ENCODE results near the gene OPN4. TPM values are rescaled to one million over a fixed set of nuclear protein-coding genes. Genes with fewer than 3 reads are reported as not detected.
"Not testable (repeated sequence)": the region's sequence is repeated elsewhere in the genome, so short reads cannot be mapped to it uniquely, and the experiment has no call there.

OPN4 gene
- total and polyA plus RNA-seq, 5 donors from 2014 or later, result not detected

DNA sequence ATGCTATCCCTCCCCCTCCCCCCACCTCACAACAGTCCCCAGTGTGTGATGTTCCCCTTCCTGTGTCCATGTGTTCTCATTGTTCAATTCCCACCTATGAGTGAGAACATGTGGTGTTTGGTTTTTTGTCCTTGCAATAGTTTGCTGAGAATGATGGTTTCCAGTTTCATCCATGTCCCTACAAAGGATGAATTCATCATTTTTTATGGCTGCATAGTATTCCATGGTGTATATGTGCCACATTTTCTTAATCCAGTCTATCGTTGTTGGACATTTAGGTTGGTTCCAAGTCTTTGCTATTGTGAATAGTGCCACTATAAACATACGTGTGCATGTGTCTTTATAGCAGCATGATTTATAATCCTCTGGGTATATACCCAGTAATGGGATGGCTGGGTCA is 37.1 kb upstream of the OPN4 start:
- not testable (repeated sequence) for H3K27ac Mint-ChIP-seq; H3K4me1 ChIP-seq (ENCODE audit: control insufficient read depth, insufficient read depth, low read length, poor library complexity, severe bottlenecking); ATAC-seq (ENCODE audit: low read depth in 2 of 2); H3K4me1 Mint-ChIP-seq; H3K9me3 Mint-ChIP-seq; H3K9me3 ChIP-seq (ENCODE audit: control insufficient read depth in 2 of 2, low read length in 2 of 2); H3K4me3 ChIP-seq (ENCODE audit: low read depth, low read length); H3K27me3 ChIP-seq (ENCODE audit: control insufficient read depth, insufficient read depth, low read length); H3K36me3 Mint-ChIP-seq; H3K36me3 ChIP-seq (ENCODE audit: control insufficient read depth, insufficient read depth, low read length); H3K4me3 Mint-ChIP-seq; H3K27ac ChIP-seq (ENCODE audit: insufficient read depth, low read length, poor library complexity, severe bottlenecking); DNase-seq
- peaks cover 16% of the 10 kb centered on the region for H3K27me3 Mint-ChIP-seq

DNA sequence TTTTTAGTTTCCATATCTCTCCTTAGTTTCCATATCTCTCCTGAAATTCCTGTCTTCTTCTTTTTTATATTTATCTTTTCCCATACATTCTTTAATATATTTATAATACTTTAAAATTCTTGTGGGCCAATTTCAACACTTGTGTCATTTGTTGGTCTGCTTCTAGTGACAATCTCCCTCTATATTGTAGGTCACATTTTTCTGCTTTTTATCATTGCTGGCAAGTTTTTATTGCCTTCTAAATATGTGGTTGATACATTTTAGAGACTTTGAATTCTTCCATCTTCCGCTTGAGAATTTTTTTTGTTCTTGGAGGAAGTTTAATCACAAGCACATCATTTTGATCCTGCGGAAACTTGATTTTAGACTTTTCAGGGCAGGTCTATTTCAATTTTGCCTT is 26.0 kb upstream of the OPN4 start:
- H3K36me3 ChIP-seq (ENCODE audit: control insufficient read depth, insufficient read depth, low read length), result no peaks in the 10 kb centered on the region
- H3K27ac ChIP-seq (ENCODE audit: insufficient read depth, low read length, poor library complexity, severe bottlenecking), result no peak overlapping the region
- Mint-ChIP-seq H3K4me3 (no peak overlapping the region), H3K27ac (no peak overlapping the region), H3K4me1 (no peaks in the 10 kb centered on the region), H3K27me3 (peaks cover 56% of the 10 kb centered on the region), H3K36me3 (no peaks in the 10 kb centered on the region), H3K9me3 (peaks cover 0 to 3% (median 0%) of the 10 kb centered on the region in 7 donors)
- no peak for DNase-seq
- H3K4me3 ChIP-seq (ENCODE audit: low read depth, low read length), result no peak overlapping the region
- ATAC-seq (ENCODE audit: low read depth in 2 of 2), result no peak
- H3K9me3 ChIP-seq (ENCODE audit: control insufficient read depth in 2 of 2, low read length in 2 of 2), result no peaks in the 10 kb centered on the region
- H3K4me1 ChIP-seq (ENCODE audit: control insufficient read depth, insufficient read depth, low read length, poor library complexity, severe bottlenecking), result no peaks in the 10 kb centered on the region
- H3K27me3 ChIP-seq (ENCODE audit: control insufficient read depth, insufficient read depth, low read length), result peaks cover 5% of the 10 kb centered on the region

DNA sequence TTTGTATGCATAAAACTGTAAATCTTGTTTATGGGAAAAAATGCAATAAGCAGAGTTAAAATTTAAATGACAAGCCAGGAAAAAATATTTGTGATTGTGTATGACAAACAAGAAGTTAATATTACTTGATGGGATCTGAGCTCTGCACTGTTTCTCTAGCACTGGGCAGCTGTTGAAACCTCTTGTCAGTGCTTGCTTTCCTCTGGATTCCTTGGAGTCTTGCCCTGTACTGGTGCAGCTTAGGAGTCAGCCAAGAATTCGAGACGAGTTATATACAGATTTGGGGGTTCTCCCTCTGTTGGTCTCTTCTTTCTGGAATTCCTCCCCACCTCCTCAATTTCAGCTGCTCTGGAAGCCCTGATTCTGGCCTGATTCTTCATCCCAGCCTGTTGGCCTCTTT is 24.3 kb upstream of the OPN4 start:
- no peak for DNase-seq
- H3K27me3 Mint-ChIP-seq, result peaks cover 63% of the 10 kb centered on the region

DNA sequence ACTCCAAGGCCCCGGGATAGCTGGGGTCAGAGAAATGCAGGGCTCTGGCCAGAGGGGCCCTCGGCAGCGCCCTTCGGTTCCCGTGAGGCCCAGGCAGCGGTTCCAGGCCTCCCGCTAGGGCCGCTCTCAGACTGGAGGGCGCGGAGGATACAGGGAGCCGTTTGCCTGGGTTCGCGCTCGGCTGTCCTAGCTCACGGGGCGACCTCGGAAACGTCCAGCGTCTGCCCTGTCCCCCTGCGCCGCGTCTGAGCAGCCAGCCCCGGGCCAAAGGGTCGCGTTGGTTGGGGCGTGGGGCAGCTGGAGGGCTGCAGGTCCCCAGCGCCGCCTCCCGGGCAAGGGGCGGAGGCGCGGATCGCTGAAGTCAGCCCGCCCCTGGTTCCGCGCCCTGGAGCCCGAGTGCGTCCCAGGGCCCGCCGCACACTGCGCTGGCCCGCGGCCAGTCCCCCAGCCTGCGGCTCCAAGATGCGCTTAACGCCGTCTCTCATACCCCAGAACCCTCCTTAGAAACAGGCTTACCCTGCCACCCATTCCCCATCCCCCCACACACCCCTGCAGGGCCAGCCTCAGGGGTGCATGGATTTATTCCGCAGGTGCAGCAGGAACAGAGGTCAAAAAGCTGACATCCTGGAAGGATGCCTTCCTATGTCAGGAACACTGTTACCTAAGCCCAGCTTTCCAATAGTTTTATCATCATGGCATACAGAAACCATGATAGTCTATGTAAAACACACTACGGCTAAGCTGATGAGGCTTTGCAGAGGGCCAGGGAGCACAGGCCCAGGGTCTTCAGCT is 22.1 kb upstream of the OPN4 start:
- no peak for ATAC-seq (ENCODE audit: low read depth in 2 of 2)
- Mint-ChIP-seq H3K4me3 (no peak overlapping the region), H3K4me1 (no peaks in the 10 kb centered on the region), H3K9me3 (peaks cover 0 to 3% (median 0%) of the 10 kb centered on the region in 7 donors), H3K36me3 (no peaks in the 10 kb centered on the region), H3K27ac (no peak overlapping the region), H3K27me3 (peaks cover 62% of the 10 kb centered on the region)
- H3K4me3 ChIP-seq (ENCODE audit: low read depth, low read length), result no peak overlapping the region
- no peak for DNase-seq
- no peak overlapping the region for H3K27ac ChIP-seq (ENCODE audit: insufficient read depth, low read length, poor library complexity, severe bottlenecking)
- H3K9me3 ChIP-seq (ENCODE audit: control insufficient read depth in 2 of 2, low read length in 2 of 2), result no peaks in the 10 kb centered on the region
- no peaks in the 10 kb centered on the region for H3K4me1 ChIP-seq (ENCODE audit: control insufficient read depth, insufficient read depth, low read length, poor library complexity, severe bottlenecking)
- H3K27me3 ChIP-seq (ENCODE audit: control insufficient read depth, insufficient read depth, low read length), result peaks cover 9% of the 10 kb centered on the region
- no peaks in the 10 kb centered on the region for H3K36me3 ChIP-seq (ENCODE audit: control insufficient read depth, insufficient read depth, low read length)

More for the DNA sequence above, 24.3 kb upstream of the OPN4 start:
- no peak overlapping the region for H3K4me3 ChIP-seq (ENCODE audit: low read depth, low read length)
- H3K9me3 ChIP-seq (ENCODE audit: control insufficient read depth in 2 of 2, low read length in 2 of 2), result no peaks in the 10 kb centered on the region
- H3K27ac ChIP-seq (ENCODE audit: insufficient read depth, low read length, poor library complexity, severe bottlenecking), result no peak overlapping the region
- no peak overlapping the region for H3K27ac Mint-ChIP-seq
- H3K36me3 ChIP-seq (ENCODE audit: control insufficient read depth, insufficient read depth, low read length), result no peaks in the 10 kb centered on the region
- no peaks in the 10 kb centered on the region for H3K36me3 Mint-ChIP-seq
- H3K4me1 ChIP-seq (ENCODE audit: control insufficient read depth, insufficient read depth, low read length, poor library complexity, severe bottlenecking), result no peaks in the 10 kb centered on the region
- no peak for ATAC-seq (ENCODE audit: low read depth in 2 of 2)
- no peak overlapping the region for H3K4me3 Mint-ChIP-seq
- peaks cover 6% of the 10 kb centered on the region for H3K27me3 ChIP-seq (ENCODE audit: control insufficient read depth, insufficient read depth, low read length)
- H3K4me1 Mint-ChIP-seq, result no peaks in the 10 kb centered on the region
- peaks cover 0 to 3% (median 0%) of the 10 kb centered on the region in 7 donors for H3K9me3 Mint-ChIP-seq

DNA sequence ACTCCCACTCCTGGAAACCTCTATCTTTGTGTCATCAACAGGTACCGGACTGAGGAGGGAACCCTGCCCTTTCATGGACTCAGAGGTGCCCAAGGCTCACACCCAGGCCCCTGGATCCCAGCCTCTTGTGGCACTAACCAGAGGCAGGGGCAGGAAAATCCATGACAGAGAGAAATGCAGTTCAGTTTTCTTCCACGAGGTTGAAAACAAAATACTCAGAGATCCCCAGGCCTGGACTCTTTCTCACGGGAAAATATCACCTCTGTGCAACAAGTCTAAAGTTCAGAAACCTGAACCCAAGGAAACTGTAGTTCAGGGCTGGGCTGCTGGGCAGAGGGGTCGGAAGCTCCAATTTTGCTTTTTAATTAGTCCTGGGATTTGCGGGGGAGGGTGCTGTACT is 21.4 kb upstream of the OPN4 start:
- Histone ChIP-seq H3K4me1 (ENCODE audit: control insufficient read depth, insufficient read depth, low read length, poor library complexity, severe bottlenecking) (no peaks in the 10 kb centered on the region), H3K27me3 (ENCODE audit: control insufficient read depth, insufficient read depth, low read length) (peaks cover 12% of the 10 kb centered on the region), H3K4me3 (ENCODE audit: low read depth, low read length) (no peak overlapping the region), H3K9me3 (ENCODE audit: control insufficient read depth in 2 of 2, low read length in 2 of 2) (no peaks in the 10 kb centered on the region), H3K36me3 (ENCODE audit: control insufficient read depth, insufficient read depth, low read length) (no peaks in the 10 kb centered on the region), H3K27ac (ENCODE audit: insufficient read depth, low read length, poor library complexity, severe bottlenecking) (no peak overlapping the region)
- Mint-ChIP-seq H3K4me1 (no peaks in the 10 kb centered on the region), H3K27me3 (peaks cover 58% of the 10 kb centered on the region), H3K27ac (no peak overlapping the region), H3K4me3 (no peak overlapping the region), H3K9me3 (peaks cover 0 to 3% (median 0%) of the 10 kb centered on the region in 7 donors), H3K36me3 (no peaks in the 10 kb centered on the region)
- ATAC-seq (ENCODE audit: low read depth in 2 of 2), result no peak
- no peak for DNase-seq

DNA sequence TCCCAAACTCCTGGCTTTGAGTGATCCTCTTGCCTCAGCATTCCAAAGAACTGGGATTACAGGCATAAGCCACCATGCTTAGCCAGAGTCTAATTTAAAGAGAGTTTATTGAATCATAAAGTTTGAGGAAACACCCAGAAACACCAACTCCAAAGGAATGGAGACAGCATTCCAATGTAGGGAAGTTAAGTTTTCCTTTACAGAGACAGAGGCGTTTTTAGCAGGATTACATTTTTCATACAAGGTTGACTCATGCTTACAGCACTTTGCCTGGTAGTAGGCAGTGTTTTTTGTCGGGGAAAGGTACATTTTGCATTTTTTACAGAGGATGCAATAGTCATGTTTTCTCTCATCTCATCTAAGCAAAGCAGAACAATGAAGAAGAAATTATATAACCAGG is 18.9 kb upstream of the OPN4 start:
- DNase-seq (no peak), ATAC-seq (ENCODE audit: low read depth in 2 of 2) (no peak)
- H3K27ac Mint-ChIP-seq, result no peak overlapping the region

DNA sequence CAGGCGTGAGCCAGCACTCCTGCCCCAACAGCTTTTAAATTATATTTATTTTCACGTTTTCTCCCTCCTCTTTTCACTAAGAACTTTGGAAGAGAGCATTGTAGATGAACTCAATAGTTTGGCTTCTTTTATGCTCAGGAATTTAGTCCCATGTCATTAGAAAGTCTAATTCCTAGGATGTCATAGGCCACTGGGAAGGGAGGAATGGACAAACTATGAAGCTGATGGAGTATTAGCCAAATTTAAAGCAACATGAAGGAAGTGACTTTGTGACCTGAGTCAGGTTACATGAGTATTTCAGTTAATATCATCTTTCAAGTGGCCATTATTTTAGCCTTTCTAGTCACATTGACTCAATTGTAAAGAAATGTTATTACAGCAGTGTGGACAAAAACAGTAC is 18.0 kb upstream of the OPN4 start:
- Mint-ChIP-seq H3K4me1 (no peaks in the 10 kb centered on the region), H3K27ac (no peak overlapping the region), H3K27me3 (peaks cover 44% of the 10 kb centered on the region), H3K36me3 (no peaks in the 10 kb centered on the region), H3K4me3 (no peak overlapping the region), H3K9me3 (peaks cover 0 to 10% (median 1%) of the 10 kb centered on the region in 7 donors)
- Histone ChIP-seq H3K36me3 (ENCODE audit: control insufficient read depth, insufficient read depth, low read length) (no peaks in the 10 kb centered on the region), H3K9me3 (ENCODE audit: control insufficient read depth in 2 of 2, low read length in 2 of 2) (peaks cover 4 to 12% of the 10 kb centered on the region in 2 experiments), H3K27ac (ENCODE audit: insufficient read depth, low read length, poor library complexity, severe bottlenecking) (no peak overlapping the region), H3K4me1 (ENCODE audit: control insufficient read depth, insufficient read depth, low read length, poor library complexity, severe bottlenecking) (no peaks in the 10 kb centered on the region), H3K27me3 (ENCODE audit: control insufficient read depth, insufficient read depth, low read length) (peaks cover 19% of the 10 kb centered on the region), H3K4me3 (ENCODE audit: low read depth, low read length) (no peak overlapping the region)
- no peak for DNase-seq
- no peak for ATAC-seq (ENCODE audit: low read depth in 2 of 2)

More for the DNA sequence above, 18.9 kb upstream of the OPN4 start:
- Histone ChIP-seq H3K4me3 (ENCODE audit: low read depth, low read length) (no peak overlapping the region), H3K36me3 (ENCODE audit: control insufficient read depth, insufficient read depth, low read length) (no peaks in the 10 kb centered on the region), H3K27me3 (ENCODE audit: control insufficient read depth, insufficient read depth, low read length) (peaks cover 18% of the 10 kb centered on the region), H3K9me3 (ENCODE audit: control insufficient read depth in 2 of 2, low read length in 2 of 2) (peaks cover 0 to 6% of the 10 kb centered on the region in 2 experiments), H3K4me1 (ENCODE audit: control insufficient read depth, insufficient read depth, low read length, poor library complexity, severe bottlenecking) (no peaks in the 10 kb centered on the region), H3K27ac (ENCODE audit: insufficient read depth, low read length, poor library complexity, severe bottlenecking) (no peak overlapping the region)
- Mint-ChIP-seq H3K4me3 (no peak overlapping the region), H3K4me1 (no peaks in the 10 kb centered on the region), H3K27me3 (peaks cover 50% of the 10 kb centered on the region), H3K9me3 (peaks cover 0 to 9% (median 1%) of the 10 kb centered on the region in 7 donors), H3K36me3 (no peaks in the 10 kb centered on the region)

DNA sequence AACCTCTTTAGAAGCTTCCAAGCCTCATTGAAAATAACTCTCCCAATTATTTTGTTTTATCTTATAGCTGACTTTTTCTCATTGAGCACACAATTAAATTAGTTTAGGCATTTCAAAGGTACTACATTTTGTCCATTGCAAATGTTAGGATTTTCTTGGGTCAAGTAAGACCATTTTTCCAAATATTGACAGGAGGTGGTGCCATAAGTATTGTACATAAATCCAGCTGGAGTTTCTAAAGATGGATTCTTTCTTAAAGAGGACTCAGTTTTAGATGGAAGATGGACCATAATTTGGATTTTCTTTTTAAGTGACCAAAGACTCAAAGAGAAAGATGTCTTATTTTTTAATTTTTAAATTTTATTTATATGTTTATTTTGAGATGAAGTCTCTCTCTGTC is 12.3 kb upstream of the OPN4 start:
- no peak overlapping the region for H3K4me3 ChIP-seq (ENCODE audit: low read depth, low read length)
- no peak for DNase-seq
- Mint-ChIP-seq H3K27ac (no peak overlapping the region), H3K4me3 (no peak overlapping the region), H3K27me3 (peaks cover 25% of the 10 kb centered on the region), H3K9me3 (peaks cover 0 to 16% (median 4%) of the 10 kb centered on the region in 7 donors), H3K4me1 (peaks cover 0 to 6% (median 2%) of the 10 kb centered on the region in 4 donors), H3K36me3 (no peaks in the 10 kb centered on the region)
- ATAC-seq (ENCODE audit: low read depth in 2 of 2), result no peak
- no peak overlapping the region for H3K27ac ChIP-seq (ENCODE audit: insufficient read depth, low read length, poor library complexity, severe bottlenecking)
- peaks cover 14 to 25% of the 10 kb centered on the region in 2 experiments for H3K9me3 ChIP-seq (ENCODE audit: control insufficient read depth in 2 of 2, low read length in 2 of 2)
- H3K27me3 ChIP-seq (ENCODE audit: control insufficient read depth, insufficient read depth, low read length), result peaks cover 10% of the 10 kb centered on the region
- no peaks in the 10 kb centered on the region for H3K4me1 ChIP-seq (ENCODE audit: control insufficient read depth, insufficient read depth, low read length, poor library complexity, severe bottlenecking)
- H3K36me3 ChIP-seq (ENCODE audit: control insufficient read depth, insufficient read depth, low read length), result no peaks in the 10 kb centered on the region

Data from CD4-positive, CD25-positive, alpha-beta regulatory T cell (primary cell).